K562 (cell line): ENCODE results near the gene FAM161A.

ENCODE experiments used
- CTCF ChIP-seq, 3 experiments: IDR thresholded peaks in 2 of 3; conservative IDR thresholded peaks in 1 of 3; 2 replicates each; pipeline ENCODE4 v1.5.1; 2011 to 2012; ENCODE audit warnings: low read length in 3 of 3, mild to moderate bottlenecking in 3 of 3, control low read depth in 2 of 3, improper control_type of control experiment in 1 of 3, inconsistent platforms in 1 of 3, low read depth in 1 of 3, mixed read lengths in 1 of 3, moderate library complexity in 1 of 3; ENCODE audit not compliant: insufficient read depth in 2 of 3
- EP300 ChIP-seq: IDR thresholded peaks from 2 replicates; pipeline ENCODE4 v1.6.1; 2012; ENCODE audit warnings: low read length, improper control_type of control experiment
- MEF2A ChIP-seq: IDR thresholded peaks from 2 replicates; pipeline ENCODE4 v1.6.1; 2011; ENCODE audit warnings: low read depth, mild to moderate bottlenecking, low read length, moderate library complexity; ENCODE audit not compliant: control insufficient read depth
- ZBTB17 ChIP-seq: fragments of 450-650 bp; formaldehyde crosslinking; IDR thresholded peaks from 2 replicates; pipeline ENCODE4 v1.4.0; 2020; ENCODE audit warnings: mild to moderate bottlenecking

GRCh38 chr2:61841286-61841685 lies 12.6 kb downstream of the FAM161A start:
- TF ChIP-seq EP300 (no peak), MEF2A (no peak), CTCF (IDR thresholded peaks at IDR 0.05 in 2 of 3, conservative IDR thresholded peaks at IDR 0.05 in 1 of 3; ENCODE audit: insufficient read depth in 2 of 3, low read depth in 1 of 3, low read length in 3 of 3) (no peak), ZBTB17 (CRISPR knock-in tag) (no peak)
